ENCODE data around the gene YAF2.
"Not testable (repeated sequence)": the region's sequence is repeated elsewhere in the genome, so short reads cannot be mapped to it uniquely, and the experiment has no call there.

DNA sequence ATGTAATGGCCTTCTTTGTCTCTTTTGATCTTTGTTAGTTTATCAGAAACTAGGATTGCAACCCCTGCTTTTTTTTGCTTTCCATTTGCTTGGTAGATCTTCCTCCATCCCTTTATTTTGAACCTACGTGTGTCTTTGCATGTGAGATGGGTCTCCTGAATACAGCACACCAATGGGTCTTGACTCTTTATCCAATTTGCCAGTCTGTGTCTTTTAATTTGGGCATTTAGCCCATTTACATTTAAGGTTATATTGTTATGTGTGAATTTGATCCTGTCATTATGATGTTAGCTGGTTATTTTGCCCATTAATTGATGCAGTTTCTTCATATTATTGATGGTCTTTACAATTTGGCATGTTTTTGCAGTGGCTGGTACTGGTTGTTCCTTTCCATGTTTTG is 14.6 kb upstream of the YAF2 start:
- TF ChIP-seq POLR2A (IDR thresholded peaks at IDR 0.05; ENCODE audit: insufficient read depth in 1 of 2, low read depth in 2 of 2, low read length in 2 of 2); KLF6 (CRISPR knock-in tag; IDR thresholded peaks at IDR 0.05); PBX3 (CRISPR knock-in tag; IDR thresholded peaks at IDR 0.05; ENCODE audit: borderline replicate concordance); ZNF382 (CRISPR knock-in tag; IDR thresholded peaks at IDR 0.05; ENCODE audit: borderline replicate concordance); RFX1 (IDR thresholded peaks at IDR 0.05): not testable (repeated sequence)
- TF ChIP-seq, protein P1, sequence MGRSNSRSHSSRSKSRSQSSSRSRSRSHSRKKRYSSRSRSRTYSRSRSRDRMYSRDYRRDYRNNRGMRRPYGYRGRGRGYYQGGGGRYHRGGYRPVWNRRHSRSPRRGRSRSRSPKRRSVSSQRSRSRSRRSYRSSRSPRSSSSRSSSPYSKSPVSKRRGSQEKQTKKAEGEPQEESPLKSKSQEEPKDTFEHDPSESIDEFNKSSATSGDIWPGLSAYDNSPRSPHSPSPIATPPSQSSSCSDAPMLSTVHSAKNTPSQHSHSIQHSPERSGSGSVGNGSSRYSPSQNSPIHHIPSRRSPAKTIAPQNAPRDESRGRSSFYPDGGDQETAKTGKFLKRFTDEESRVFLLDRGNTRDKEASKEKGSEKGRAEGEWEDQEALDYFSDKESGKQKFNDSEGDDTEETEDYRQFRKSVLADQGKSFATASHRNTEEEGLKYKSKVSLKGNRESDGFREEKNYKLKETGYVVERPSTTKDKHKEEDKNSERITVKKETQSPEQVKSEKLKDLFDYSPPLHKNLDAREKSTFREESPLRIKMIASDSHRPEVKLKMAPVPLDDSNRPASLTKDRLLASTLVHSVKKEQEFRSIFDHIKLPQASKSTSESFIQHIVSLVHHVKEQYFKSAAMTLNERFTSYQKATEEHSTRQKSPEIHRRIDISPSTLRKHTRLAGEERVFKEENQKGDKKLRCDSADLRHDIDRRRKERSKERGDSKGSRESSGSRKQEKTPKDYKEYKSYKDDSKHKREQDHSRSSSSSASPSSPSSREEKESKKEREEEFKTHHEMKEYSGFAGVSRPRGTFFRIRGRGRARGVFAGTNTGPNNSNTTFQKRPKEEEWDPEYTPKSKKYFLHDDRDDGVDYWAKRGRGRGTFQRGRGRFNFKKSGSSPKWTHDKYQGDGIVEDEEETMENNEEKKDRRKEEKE (IDR thresholded peaks at IDR 0.05): not testable (repeated sequence)

Data from HepG2 (cell line).